ENCODE results near the gene ZSWIM6. TPM values are rescaled to one million over a fixed set of nuclear protein-coding genes. Genes with fewer than 3 reads are reported as not detected.
A peak's percentile ranks its signal among the peaks of the same experiment; 100 is the strongest.

Gene ZSWIM6
- total and polyA plus RNA-seq, 2 experiments from 2014 or later: 9.0 to 12.7 TPM

DNA sequence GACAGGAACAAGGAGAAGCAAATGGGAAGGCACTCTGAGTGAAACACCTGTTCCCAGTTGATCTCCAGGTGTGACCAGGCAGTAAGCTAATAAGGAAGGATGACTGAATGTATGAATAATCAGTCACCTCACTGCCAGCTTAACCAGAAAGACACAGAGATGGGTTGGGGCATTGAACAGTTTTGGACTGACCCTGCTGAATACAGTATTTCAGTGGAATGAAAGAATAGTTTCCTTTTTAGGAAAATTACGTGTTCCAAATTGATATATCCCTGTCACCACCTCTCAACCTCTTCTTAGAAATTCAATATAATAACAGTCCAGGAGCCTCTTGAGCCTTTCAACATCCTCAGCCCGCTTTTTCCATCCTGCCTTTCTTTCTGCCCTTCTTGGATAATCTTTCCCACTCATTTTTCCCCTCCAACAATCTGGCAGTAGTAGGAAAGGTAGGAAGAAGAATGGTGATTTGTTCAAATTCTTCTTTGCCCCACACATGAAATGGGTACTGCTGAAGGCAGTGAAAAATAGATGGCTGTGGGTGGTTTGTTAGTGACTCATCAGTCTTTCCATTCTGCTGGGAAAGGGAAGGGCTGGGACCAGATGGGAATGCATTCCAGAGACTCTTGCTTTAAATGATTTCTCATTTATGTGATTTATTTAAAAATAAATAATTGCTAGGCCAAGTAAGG is 117.9 kb downstream of the ZSWIM6 start:
- H3K4me3 ChIP-seq: no peak overlapping the region
- peak overlapping the region; percentile 63 for H3K27ac ChIP-seq
- no peaks in the 10 kb centered on the region for H3K9me3 ChIP-seq (ENCODE audit: low read depth)
- H2AFZ ChIP-seq: no peak overlapping the region
- no peak for TF ChIP-seq EZH2phosphoT487 (IDR thresholded peaks at IDR 0.05; ENCODE audit: low read depth, severe bottlenecking, unreplicated experiment)
- TF ChIP-seq, protein P1, sequence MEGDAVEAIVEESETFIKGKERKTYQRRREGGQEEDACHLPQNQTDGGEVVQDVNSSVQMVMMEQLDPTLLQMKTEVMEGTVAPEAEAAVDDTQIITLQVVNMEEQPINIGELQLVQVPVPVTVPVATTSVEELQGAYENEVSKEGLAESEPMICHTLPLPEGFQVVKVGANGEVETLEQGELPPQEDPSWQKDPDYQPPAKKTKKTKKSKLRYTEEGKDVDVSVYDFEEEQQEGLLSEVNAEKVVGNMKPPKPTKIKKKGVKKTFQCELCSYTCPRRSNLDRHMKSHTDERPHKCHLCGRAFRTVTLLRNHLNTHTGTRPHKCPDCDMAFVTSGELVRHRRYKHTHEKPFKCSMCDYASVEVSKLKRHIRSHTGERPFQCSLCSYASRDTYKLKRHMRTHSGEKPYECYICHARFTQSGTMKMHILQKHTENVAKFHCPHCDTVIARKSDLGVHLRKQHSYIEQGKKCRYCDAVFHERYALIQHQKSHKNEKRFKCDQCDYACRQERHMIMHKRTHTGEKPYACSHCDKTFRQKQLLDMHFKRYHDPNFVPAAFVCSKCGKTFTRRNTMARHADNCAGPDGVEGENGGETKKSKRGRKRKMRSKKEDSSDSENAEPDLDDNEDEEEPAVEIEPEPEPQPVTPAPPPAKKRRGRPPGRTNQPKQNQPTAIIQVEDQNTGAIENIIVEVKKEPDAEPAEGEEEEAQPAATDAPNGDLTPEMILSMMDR (IDR thresholded peaks at IDR 0.05; ENCODE audit: poor library complexity): no peak
- no peak for TF ChIP-seq EZH2 (IDR thresholded peaks at IDR 0.05; ENCODE audit: borderline replicate concordance)
- WGBS (ENCODE audit: low lambda C conversion rate, missing lambda C conversion rate): 85% methylated on average over 2 of the region's 2 CpGs
- H3K79me2 ChIP-seq: peaks cover 88% of the 10 kb centered on the region
- no peaks in the 10 kb centered on the region for H3K27me3 ChIP-seq
- no peaks in the 10 kb centered on the region for H3K9me2 ChIP-seq (replicated peaks; ENCODE audit: insufficient read depth)
- H3K4me1 ChIP-seq (ENCODE audit: insufficient read depth): no peaks in the 10 kb centered on the region
- H4K20me1 ChIP-seq (ENCODE audit: insufficient read depth, poor library complexity, severe bottlenecking): peaks cover 10% of the 10 kb centered on the region
- no peak overlapping the region for H3K4me2 ChIP-seq
- peak; percentile 47 for DNase-seq (ENCODE audit: low spot score)
- no peaks in the 10 kb centered on the region for H3K36me3 ChIP-seq (replicated peaks; ENCODE audit: insufficient read depth, low read depth)

DNA sequence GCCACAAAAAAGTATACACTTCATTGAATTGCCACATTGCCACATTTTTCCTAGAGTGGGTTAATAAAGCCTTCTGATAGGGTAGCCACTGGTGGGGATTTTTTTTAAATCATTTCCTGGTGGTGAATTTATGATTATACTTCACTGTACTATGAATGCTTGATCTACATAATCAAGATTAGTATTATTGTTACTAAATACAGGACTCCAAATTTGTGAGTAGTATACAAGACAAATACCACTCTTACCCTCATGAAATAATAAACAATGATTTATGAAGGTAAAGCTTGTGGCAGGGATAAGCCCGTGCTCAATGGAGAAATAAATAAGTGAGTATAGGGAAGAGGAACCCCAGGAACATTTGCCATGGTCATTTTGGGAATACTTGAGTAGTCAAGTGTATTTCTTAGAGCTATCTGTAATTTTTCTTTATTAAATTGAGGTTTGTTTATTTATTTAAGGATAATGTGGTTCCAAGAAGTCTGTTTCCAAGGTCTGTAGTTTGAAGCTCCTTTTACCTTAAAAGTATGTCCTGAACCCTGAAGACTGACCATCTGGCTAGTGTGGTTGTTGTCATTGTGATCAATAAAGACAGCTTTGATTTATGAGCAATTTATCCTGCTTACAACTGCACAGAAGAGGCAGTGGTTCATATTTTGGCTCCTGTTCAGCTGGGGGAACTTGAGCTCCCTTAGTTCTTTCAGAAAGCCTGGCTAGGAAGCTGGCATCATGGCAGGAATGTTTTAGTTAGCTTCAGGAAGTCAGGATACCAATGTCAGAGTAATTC is 118.6 kb downstream of the ZSWIM6 start:
- no peak overlapping the region for H3K4me2 ChIP-seq
- H3K4me1 ChIP-seq (ENCODE audit: insufficient read depth): no peaks in the 10 kb centered on the region
- 58% methylated on average over 1 of the region's 1 CpG for WGBS (ENCODE audit: low lambda C conversion rate, missing lambda C conversion rate)
- H3K27me3 ChIP-seq: no peaks in the 10 kb centered on the region
- H4K20me1 ChIP-seq (ENCODE audit: insufficient read depth, poor library complexity, severe bottlenecking): peaks cover 11% of the 10 kb centered on the region
- DNase-seq (ENCODE audit: low spot score): no peak
- no peak overlapping the region for H2AFZ ChIP-seq
- H3K27ac ChIP-seq: peak overlapping the region; percentile 63
- no peaks in the 10 kb centered on the region for H3K9me3 ChIP-seq (ENCODE audit: low read depth)
- no peak for TF ChIP-seq EZH2 (IDR thresholded peaks at IDR 0.05; ENCODE audit: borderline replicate concordance)
- no peak for TF ChIP-seq EZH2phosphoT487 (IDR thresholded peaks at IDR 0.05; ENCODE audit: low read depth, severe bottlenecking, unreplicated experiment)
- TF ChIP-seq, protein P1 (IDR thresholded peaks at IDR 0.05; ENCODE audit: poor library complexity): no peak
- peaks cover 88% of the 10 kb centered on the region for H3K79me2 ChIP-seq
- H3K36me3 ChIP-seq (replicated peaks; ENCODE audit: insufficient read depth, low read depth): no peaks in the 10 kb centered on the region
- H3K9me2 ChIP-seq (replicated peaks; ENCODE audit: insufficient read depth): no peaks in the 10 kb centered on the region
- H3K4me3 ChIP-seq: no peak overlapping the region

DNA sequence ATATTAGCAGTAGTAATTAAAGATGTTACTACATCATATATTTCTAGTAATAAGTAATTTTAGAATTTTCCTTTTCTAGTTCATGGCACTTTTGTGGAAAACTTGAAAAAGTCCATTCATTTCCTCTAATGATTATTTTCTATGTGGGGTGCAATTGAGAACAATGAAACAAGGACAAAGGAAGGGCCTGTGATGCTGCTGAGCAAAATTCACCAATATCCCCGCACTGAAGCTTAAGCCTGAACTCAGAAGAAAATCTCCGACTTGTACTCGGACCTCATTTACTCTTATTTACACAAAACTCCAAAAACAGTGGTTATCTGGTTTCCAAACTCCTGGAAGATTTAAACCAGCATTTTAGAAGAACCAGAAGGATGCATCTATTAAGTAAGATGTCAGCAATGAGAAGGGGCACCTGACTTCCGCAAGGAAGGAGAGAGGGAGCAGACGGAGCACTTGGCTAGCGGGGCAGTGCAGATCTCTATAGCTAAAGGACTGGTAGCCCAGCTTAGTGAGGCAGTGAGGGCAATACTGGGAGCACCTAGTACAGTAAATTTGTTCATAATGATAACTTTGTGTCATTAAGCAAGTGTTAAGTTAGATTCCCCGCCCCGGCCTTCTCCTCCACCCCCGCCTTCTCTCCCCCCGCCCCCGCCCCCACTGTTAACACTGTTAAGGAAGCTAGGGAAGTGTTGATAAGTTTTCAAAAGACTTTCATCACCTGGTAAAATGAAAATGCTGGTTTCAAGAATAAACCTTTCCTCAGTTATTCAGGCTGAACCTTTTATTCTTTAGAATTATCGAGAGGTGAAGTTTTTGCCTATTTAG is 123.3 kb downstream of the ZSWIM6 start:
- Histone ChIP-seq H3K9me3 (ENCODE audit: low read depth) (no peaks in the 10 kb centered on the region), H3K4me3 (no peak overlapping the region), H3K27me3 (no peaks in the 10 kb centered on the region), H3K79me2 (peaks cover 85% of the 10 kb centered on the region), H3K36me3 (replicated peaks; ENCODE audit: insufficient read depth, low read depth) (no peaks in the 10 kb centered on the region), H3K4me2 (no peak overlapping the region), H2AFZ (no peak overlapping the region), H3K9me2 (replicated peaks; ENCODE audit: insufficient read depth) (no peaks in the 10 kb centered on the region), H4K20me1 (ENCODE audit: insufficient read depth, poor library complexity, severe bottlenecking) (peaks cover 19% of the 10 kb centered on the region), H3K4me1 (ENCODE audit: insufficient read depth) (no peaks in the 10 kb centered on the region), H3K27ac (no peak overlapping the region)
- 78% methylated on average over 12 of the region's 12 CpGs for WGBS (ENCODE audit: low lambda C conversion rate, missing lambda C conversion rate)
- TF ChIP-seq, protein P1 (IDR thresholded peaks at IDR 0.05; ENCODE audit: poor library complexity): no peak
- TF ChIP-seq EZH2phosphoT487 (IDR thresholded peaks at IDR 0.05; ENCODE audit: low read depth, severe bottlenecking, unreplicated experiment) (no peak), EZH2 (IDR thresholded peaks at IDR 0.05; ENCODE audit: borderline replicate concordance) (no peak)
- no peak for DNase-seq (ENCODE audit: low spot score)
